GM12878 (cell line): ENCODE results near the gene GRIK4. TPM values are rescaled to one million over a fixed set of nuclear protein-coding genes. Genes with fewer than 3 reads are reported as not detected.

ENCODE experiments used
- ATF7 ChIP-seq: fragments of 450-650 bp; IDR thresholded peaks from 2 replicates; pipeline ENCODE4 v1.6.1; 2016; ENCODE audit warnings: low read depth, mild to moderate bottlenecking
- BCL11A ChIP-seq: IDR thresholded peaks from 2 replicates; pipeline ENCODE4 v1.6.1; 2011; ENCODE audit warnings: low read depth, low read length
- CBFB ChIP-seq: IDR thresholded peaks from 2 replicates; pipeline ENCODE4 v1.6.1; 2016; ENCODE audit warnings: antibody characterized with exemption, low read depth
- CREM ChIP-seq: IDR thresholded peaks from 2 replicates; pipeline ENCODE4 v1.6.1; 2014; ENCODE audit warnings: antibody characterized with exemption, low read depth
- E2F8 ChIP-seq: fragments of 450-650 bp; IDR thresholded peaks from 2 replicates; pipeline ENCODE4 v1.6.1; 2018; ENCODE audit warnings: mild to moderate bottlenecking, low read depth, moderate library complexity; ENCODE audit not compliant: partially characterized antibody
- EP300 ChIP-seq, 2 experiments: fragments of 150-350 bp in 1 of 2; IDR thresholded peaks; 2 replicates each; pipeline ENCODE4 v1.6.1; 2011 to 2012; ENCODE audit warnings: low read depth in 2 of 2, low read length in 2 of 2, borderline replicate concordance in 1 of 2, improper control_type of control experiment in 1 of 2, inconsistent platforms in 1 of 2; ENCODE audit not compliant: control insufficient read depth in 1 of 2
- ESRRA ChIP-seq: IDR thresholded peaks from 2 replicates; pipeline ENCODE4 v1.6.1; 2012; ENCODE audit warnings: mild to moderate bottlenecking, low read length, improper control_type of control experiment
- HCFC1 ChIP-seq: fragments of 150-350 bp; IDR thresholded peaks from 2 replicates; pipeline ENCODE4 v1.6.1; 2014; ENCODE audit warnings: low read length
- MEF2A ChIP-seq: IDR thresholded peaks from 2 replicates; pipeline ENCODE4 v1.6.1; 2011; ENCODE audit warnings: low read depth, mild to moderate bottlenecking, low read length, moderate library complexity; ENCODE audit not compliant: insufficient read depth
- MTA2 ChIP-seq: fragments of 450-650 bp; IDR thresholded peaks from 2 replicates; pipeline ENCODE4 v1.6.1; 2016; ENCODE audit warnings: low read depth, mild to moderate bottlenecking, moderate library complexity
- MYB ChIP-seq: fragments of 150-350 bp; IDR thresholded peaks from 2 replicates; pipeline ENCODE4 v1.6.1; 2014; ENCODE audit warnings: mild to moderate bottlenecking, low read depth, low read length, borderline replicate concordance
- NBN ChIP-seq: fragments of 450-650 bp; IDR thresholded peaks from 2 replicates; pipeline ENCODE4 v1.6.1; 2016
- POLR2AphosphoS2 ChIP-seq: IDR thresholded peaks from 2 replicates; pipeline ENCODE4 v1.6.1; 2011; ENCODE audit warnings: low read depth, mild to moderate bottlenecking, low read length, improper control_type of control experiment, moderate library complexity
- SPI1 ChIP-seq: IDR thresholded peaks from 2 replicates; pipeline ENCODE4 v1.6.1; 2011; ENCODE audit warnings: low read depth, mild to moderate bottlenecking, low read length, moderate library complexity, borderline replicate concordance; ENCODE audit not compliant: insufficient read depth
- ZBTB40 ChIP-seq: fragments of 450-650 bp; IDR thresholded peaks from 2 replicates; pipeline ENCODE4 v1.6.1; 2016; ENCODE audit warnings: mild to moderate bottlenecking, moderate library complexity, borderline replicate concordance
- polyA plus RNA-seq, 11 experiments: library from polyadenylated mRNA; depleted of rRNA in 4 of 11; unstranded in 6 of 11; stranded (reverse) in 5 of 11; fragments of >200 nt; fragmentation: Nextera tagmentation in 4 of 11; fragmentation: Illumina TruSeq in 1 of 11; extraction: Ambion mirVana in 4 of 11; extraction: Trizol in 1 of 11; gene quantifications; 1 replicate in 1 of 11; 2 replicates in 10 of 11; pipeline versions ENCODE4 v1.2.1 to v1.2.3, GENCODE V29; 2011 to 2016; ENCODE audit warnings: inconsistent platforms in 2 of 11, missing spikeins in 2 of 11, low read depth in 1 of 11
- total RNA-seq, 4 experiments: library from RNA; depleted of rRNA in 3 of 4; stranded (reverse); fragments of >200 nt in 3 of 4; fragmentation: Illumina TruSeq in 1 of 4; extraction: Trizol in 1 of 4; gene quantifications; 2 replicates each; pipeline versions ENCODE4 v1.2.1 to v1.2.3, GENCODE V29; 2013 to 2021
- TF ChIP-seq, protein P1 (sequence below): fragments of 150-350 bp; IDR thresholded peaks from 2 replicates; pipeline ENCODE4 v1.6.1; 2014; ENCODE audit warnings: mild to moderate bottlenecking, low read depth, low read length
- TF ChIP-seq, protein P2 (sequence below): fragments of 450-650 bp; conservative IDR thresholded peaks from 2 replicates; pipeline ENCODE4 v1.6.1; 2017; ENCODE audit warnings: mild to moderate bottlenecking, moderate library complexity

GRIK4 gene
- total and polyA plus RNA-seq, 10 of the 15 experiments (the other 5 are each of a cell fraction or from before 2014, with no cell fraction given) = 0.33 to 3.6 (median 0.72) TPM

DNA sequence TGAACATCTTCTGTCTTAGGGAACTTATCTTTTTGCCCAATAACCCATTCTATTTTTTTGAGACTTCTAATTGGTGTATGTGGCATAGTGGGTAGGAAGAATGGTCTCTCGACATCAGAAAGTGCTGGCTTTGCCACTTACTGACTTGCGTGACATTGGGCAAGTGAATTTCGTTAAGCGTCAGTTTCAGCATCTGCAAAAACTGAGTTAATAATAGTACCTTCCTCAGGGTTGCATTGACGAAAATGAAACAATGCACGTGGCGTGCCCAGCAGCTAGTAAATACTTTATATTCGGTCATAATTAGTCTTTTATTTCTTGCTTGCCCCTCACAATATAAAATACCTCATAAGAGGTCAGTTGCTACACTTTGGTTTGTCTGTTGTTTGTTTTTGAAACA lies 12.5 kb upstream of the GRIK4 start (continued):
- TF ChIP-seq ZBTB40 (no peak), MEF2A (0 out of 2 replicates have a peak, but pooled peaks have one; percentile 8), EP300 (IDR thresholded peaks at IDR 0.05; ENCODE audit: borderline replicate concordance in 1 of 2, control insufficient read depth in 1 of 2, low read depth in 2 of 2, low read length in 2 of 2) (peak; percentile 83 to 88; a peak in 3 of 4 replicates), ATF7 (no peak), POLR2AphosphoS2 (no peak), E2F8 (no peak), MYB (peak; percentile 58; the same call in 1 of the 2 replicates), CREM (peak; percentile 59; the same call in 1 of the 2 replicates), SPI1 (no peak), NBN (no peak), MTA2 (peak; percentile 62; the same call in 1 of the 2 replicates), BCL11A (peak; percentile 22; the same call in 1 of the 2 replicates), HCFC1 (no peak), CBFB (no peak), ESRRA (no peak)
- TF ChIP-seq, protein P1, sequence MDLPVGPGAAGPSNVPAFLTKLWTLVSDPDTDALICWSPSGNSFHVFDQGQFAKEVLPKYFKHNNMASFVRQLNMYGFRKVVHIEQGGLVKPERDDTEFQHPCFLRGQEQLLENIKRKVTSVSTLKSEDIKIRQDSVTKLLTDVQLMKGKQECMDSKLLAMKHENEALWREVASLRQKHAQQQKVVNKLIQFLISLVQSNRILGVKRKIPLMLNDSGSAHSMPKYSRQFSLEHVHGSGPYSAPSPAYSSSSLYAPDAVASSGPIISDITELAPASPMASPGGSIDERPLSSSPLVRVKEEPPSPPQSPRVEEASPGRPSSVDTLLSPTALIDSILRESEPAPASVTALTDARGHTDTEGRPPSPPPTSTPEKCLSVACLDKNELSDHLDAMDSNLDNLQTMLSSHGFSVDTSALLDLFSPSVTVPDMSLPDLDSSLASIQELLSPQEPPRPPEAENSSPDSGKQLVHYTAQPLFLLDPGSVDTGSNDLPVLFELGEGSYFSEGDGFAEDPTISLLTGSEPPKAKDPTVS = no peak
- TF ChIP-seq, protein P2, sequence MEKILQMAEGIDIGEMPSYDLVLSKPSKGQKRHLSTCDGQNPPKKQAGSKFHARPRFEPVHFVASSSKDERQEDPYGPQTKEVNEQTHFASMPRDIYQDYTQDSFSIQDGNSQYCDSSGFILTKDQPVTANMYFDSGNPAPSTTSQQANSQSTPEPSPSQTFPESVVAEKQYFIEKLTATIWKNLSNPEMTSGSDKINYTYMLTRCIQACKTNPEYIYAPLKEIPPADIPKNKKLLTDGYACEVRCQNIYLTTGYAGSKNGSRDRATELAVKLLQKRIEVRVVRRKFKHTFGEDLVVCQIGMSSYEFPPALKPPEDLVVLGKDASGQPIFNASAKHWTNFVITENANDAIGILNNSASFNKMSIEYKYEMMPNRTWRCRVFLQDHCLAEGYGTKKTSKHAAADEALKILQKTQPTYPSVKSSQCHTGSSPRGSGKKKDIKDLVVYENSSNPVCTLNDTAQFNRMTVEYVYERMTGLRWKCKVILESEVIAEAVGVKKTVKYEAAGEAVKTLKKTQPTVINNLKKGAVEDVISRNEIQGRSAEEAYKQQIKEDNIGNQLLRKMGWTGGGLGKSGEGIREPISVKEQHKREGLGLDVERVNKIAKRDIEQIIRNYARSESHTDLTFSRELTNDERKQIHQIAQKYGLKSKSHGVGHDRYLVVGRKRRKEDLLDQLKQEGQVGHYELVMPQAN = no peak
